ENCODE results near the gene AKNA. TPM values are rescaled to one million over a fixed set of nuclear protein-coding genes. Genes with fewer than 3 reads are reported as not detected.
"Not testable (repeated sequence)": the region's sequence is repeated elsewhere in the genome, so short reads cannot be mapped to it uniquely, and the experiment has no call there.

AKNA gene
- total RNA-seq, 1 experiment from 2014 or later = 3.4 TPM

GRCh38 chr9:114336699-114337395, 50.9 kb downstream of the AKNA start:
- DNase-seq (ENCODE audit: low spot score) = no peak

GRCh38 chr9:114336157-114336556, 51.6 kb downstream of the AKNA start:
- DNase-seq (ENCODE audit: low spot score) = no peak

- no peak for DNase-seq (ENCODE audit: low spot score)
Observed at GRCh38 chr9:114335745-114336144, 52.0 kb downstream of the AKNA start.

GRCh38 chr9:114334490-114334889, 53.3 kb downstream of the AKNA start:
- DNase-seq (ENCODE audit: low spot score) = no peak

- DNase-seq (ENCODE audit: low spot score) = not testable (repeated sequence)
Observed at GRCh38 chr9:114333718-114334117, 54.1 kb downstream of the AKNA start.

- not testable (repeated sequence) for DNase-seq (ENCODE audit: low spot score)
Observed at GRCh38 chr9:114332474-114333040, 55.2 kb downstream of the AKNA start.

- not testable (repeated sequence) for DNase-seq (ENCODE audit: low spot score)
Observed at GRCh38 chr9:114331229-114332195, 56.3 kb downstream of the AKNA start.

- DNase-seq (ENCODE audit: low spot score) = no peak
Observed at GRCh38 chr9:114330636-114331035, 57.1 kb downstream of the AKNA start.

- not testable (repeated sequence) for DNase-seq (ENCODE audit: low spot score)
Observed at GRCh38 chr9:114329625-114330022, 58.2 kb downstream of the AKNA start, which contains the start of gene ORM2. Gene ORM2 (plus strand): TSS chr9:114329869. CDS start chr9:114329905, 36 bp downstream.

- not testable (repeated sequence) for DNase-seq (ENCODE audit: low spot score)
Observed at GRCh38 chr9:114328937-114329624, 58.7 kb downstream of the AKNA start.

- not testable (repeated sequence) for DNase-seq (ENCODE audit: low spot score)
Observed at GRCh38 chr9:114328357-114328820, 59.4 kb downstream of the AKNA start.

- no peak for DNase-seq (ENCODE audit: low spot score)
Observed at GRCh38 chr9:114327749-114328148, 60.0 kb downstream of the AKNA start.

GRCh38 chr9:114325684-114326254, 62.0 kb downstream of the AKNA start:
- not testable (repeated sequence) for DNase-seq (ENCODE audit: low spot score)

GRCh38 chr9:114324965-114325364, 62.8 kb downstream of the AKNA start:
- not testable (repeated sequence) for DNase-seq (ENCODE audit: low spot score)

- no peak for DNase-seq (ENCODE audit: low spot score)
Observed at GRCh38 chr9:114324492-114324891, 63.3 kb downstream of the AKNA start.

GRCh38 chr9:114323849-114324248, 63.9 kb downstream of the AKNA start:
- not testable (repeated sequence) for DNase-seq (ENCODE audit: low spot score)

GRCh38 chr9:114322831-114323531, 64.8 kb downstream of the AKNA start, which contains the start of gene ORM1:
Gene ORM1 (plus strand): TSS chr9:114323098. CDS start chr9:114323134, 36 bp downstream.
- DNase-seq (ENCODE audit: low spot score) = not testable (repeated sequence)

- not testable (repeated sequence) for DNase-seq (ENCODE audit: low spot score)
Observed at GRCh38 chr9:114322160-114322818, 65.5 kb downstream of the AKNA start.

GRCh38 chr9:114321759-114322158, 66.0 kb downstream of the AKNA start:
- no peak for DNase-seq (ENCODE audit: low spot score)

- not testable (repeated sequence) for DNase-seq (ENCODE audit: low spot score)
Observed at GRCh38 chr9:114320710-114321109, 67.1 kb downstream of the AKNA start.

Data from H4 (cell line).